Measurements from ENCODE around the gene MYBBP1A.

DNA sequence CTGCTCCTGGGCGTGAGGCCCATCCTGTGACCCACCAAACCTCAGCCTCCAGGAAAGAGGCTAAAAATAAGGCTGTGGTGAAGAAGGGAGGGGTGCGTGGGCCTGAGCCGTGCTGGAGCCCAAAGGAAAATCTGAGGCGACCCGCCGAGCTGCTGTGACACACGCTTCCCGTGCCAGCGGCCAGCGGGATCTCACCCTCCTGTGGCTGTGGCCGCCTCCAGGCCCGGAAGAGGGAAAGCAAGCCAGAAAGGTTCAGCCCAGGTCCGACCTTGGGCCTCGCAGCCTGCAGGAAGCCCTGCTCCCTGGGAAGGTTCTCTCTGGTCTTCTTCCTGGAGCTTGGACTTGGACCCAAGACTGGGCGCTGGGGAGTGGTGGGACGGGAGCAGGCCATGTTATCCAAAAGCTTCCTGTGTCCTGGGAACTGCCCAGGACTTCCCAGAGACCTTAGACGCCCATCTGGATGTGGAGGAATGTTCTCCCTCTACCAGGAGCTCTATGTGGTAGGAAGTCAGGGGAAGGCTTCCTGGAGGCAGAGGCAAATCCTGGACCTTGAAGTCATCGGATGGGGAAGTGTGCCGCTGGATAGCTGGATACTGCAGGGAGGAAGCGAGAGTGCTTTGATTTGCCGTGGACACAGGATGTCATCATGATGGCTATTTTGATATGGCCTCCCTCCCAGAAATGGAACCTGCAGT is 45.1 kb downstream of the MYBBP1A start:
- TF ChIP-seq, protein P1, sequence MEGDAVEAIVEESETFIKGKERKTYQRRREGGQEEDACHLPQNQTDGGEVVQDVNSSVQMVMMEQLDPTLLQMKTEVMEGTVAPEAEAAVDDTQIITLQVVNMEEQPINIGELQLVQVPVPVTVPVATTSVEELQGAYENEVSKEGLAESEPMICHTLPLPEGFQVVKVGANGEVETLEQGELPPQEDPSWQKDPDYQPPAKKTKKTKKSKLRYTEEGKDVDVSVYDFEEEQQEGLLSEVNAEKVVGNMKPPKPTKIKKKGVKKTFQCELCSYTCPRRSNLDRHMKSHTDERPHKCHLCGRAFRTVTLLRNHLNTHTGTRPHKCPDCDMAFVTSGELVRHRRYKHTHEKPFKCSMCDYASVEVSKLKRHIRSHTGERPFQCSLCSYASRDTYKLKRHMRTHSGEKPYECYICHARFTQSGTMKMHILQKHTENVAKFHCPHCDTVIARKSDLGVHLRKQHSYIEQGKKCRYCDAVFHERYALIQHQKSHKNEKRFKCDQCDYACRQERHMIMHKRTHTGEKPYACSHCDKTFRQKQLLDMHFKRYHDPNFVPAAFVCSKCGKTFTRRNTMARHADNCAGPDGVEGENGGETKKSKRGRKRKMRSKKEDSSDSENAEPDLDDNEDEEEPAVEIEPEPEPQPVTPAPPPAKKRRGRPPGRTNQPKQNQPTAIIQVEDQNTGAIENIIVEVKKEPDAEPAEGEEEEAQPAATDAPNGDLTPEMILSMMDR (IDR thresholded peaks at IDR 0.05; ENCODE audit: control extremely low read depth in 1 of 3, insufficient read depth in 1 of 3, low read depth in 1 of 3, low read length in 3 of 3) = no peak
- TF ChIP-seq EZH2 (IDR thresholded peaks at IDR 0.05; ENCODE audit: low read depth, low read length, severe bottlenecking) (no peak), TBP (IDR thresholded peaks at IDR 0.05; ENCODE audit: low read depth, low read length) (no peak), BACH1 (IDR thresholded peaks at IDR 0.05; ENCODE audit: low read length) (no peak), POLR2A (IDR thresholded peaks at IDR 0.05; ENCODE audit: control extremely low read depth in 1 of 2, low read depth in 2 of 2, low read length in 2 of 2) (no peak), PHF8 (conservative IDR thresholded peaks at IDR 0.05; ENCODE audit: low read depth, low read length) (no peak), RFX5 (IDR thresholded peaks at IDR 0.05; ENCODE audit: borderline replicate concordance, low read depth, low read length) (no peak)
- TF ChIP-seq, protein P2, sequence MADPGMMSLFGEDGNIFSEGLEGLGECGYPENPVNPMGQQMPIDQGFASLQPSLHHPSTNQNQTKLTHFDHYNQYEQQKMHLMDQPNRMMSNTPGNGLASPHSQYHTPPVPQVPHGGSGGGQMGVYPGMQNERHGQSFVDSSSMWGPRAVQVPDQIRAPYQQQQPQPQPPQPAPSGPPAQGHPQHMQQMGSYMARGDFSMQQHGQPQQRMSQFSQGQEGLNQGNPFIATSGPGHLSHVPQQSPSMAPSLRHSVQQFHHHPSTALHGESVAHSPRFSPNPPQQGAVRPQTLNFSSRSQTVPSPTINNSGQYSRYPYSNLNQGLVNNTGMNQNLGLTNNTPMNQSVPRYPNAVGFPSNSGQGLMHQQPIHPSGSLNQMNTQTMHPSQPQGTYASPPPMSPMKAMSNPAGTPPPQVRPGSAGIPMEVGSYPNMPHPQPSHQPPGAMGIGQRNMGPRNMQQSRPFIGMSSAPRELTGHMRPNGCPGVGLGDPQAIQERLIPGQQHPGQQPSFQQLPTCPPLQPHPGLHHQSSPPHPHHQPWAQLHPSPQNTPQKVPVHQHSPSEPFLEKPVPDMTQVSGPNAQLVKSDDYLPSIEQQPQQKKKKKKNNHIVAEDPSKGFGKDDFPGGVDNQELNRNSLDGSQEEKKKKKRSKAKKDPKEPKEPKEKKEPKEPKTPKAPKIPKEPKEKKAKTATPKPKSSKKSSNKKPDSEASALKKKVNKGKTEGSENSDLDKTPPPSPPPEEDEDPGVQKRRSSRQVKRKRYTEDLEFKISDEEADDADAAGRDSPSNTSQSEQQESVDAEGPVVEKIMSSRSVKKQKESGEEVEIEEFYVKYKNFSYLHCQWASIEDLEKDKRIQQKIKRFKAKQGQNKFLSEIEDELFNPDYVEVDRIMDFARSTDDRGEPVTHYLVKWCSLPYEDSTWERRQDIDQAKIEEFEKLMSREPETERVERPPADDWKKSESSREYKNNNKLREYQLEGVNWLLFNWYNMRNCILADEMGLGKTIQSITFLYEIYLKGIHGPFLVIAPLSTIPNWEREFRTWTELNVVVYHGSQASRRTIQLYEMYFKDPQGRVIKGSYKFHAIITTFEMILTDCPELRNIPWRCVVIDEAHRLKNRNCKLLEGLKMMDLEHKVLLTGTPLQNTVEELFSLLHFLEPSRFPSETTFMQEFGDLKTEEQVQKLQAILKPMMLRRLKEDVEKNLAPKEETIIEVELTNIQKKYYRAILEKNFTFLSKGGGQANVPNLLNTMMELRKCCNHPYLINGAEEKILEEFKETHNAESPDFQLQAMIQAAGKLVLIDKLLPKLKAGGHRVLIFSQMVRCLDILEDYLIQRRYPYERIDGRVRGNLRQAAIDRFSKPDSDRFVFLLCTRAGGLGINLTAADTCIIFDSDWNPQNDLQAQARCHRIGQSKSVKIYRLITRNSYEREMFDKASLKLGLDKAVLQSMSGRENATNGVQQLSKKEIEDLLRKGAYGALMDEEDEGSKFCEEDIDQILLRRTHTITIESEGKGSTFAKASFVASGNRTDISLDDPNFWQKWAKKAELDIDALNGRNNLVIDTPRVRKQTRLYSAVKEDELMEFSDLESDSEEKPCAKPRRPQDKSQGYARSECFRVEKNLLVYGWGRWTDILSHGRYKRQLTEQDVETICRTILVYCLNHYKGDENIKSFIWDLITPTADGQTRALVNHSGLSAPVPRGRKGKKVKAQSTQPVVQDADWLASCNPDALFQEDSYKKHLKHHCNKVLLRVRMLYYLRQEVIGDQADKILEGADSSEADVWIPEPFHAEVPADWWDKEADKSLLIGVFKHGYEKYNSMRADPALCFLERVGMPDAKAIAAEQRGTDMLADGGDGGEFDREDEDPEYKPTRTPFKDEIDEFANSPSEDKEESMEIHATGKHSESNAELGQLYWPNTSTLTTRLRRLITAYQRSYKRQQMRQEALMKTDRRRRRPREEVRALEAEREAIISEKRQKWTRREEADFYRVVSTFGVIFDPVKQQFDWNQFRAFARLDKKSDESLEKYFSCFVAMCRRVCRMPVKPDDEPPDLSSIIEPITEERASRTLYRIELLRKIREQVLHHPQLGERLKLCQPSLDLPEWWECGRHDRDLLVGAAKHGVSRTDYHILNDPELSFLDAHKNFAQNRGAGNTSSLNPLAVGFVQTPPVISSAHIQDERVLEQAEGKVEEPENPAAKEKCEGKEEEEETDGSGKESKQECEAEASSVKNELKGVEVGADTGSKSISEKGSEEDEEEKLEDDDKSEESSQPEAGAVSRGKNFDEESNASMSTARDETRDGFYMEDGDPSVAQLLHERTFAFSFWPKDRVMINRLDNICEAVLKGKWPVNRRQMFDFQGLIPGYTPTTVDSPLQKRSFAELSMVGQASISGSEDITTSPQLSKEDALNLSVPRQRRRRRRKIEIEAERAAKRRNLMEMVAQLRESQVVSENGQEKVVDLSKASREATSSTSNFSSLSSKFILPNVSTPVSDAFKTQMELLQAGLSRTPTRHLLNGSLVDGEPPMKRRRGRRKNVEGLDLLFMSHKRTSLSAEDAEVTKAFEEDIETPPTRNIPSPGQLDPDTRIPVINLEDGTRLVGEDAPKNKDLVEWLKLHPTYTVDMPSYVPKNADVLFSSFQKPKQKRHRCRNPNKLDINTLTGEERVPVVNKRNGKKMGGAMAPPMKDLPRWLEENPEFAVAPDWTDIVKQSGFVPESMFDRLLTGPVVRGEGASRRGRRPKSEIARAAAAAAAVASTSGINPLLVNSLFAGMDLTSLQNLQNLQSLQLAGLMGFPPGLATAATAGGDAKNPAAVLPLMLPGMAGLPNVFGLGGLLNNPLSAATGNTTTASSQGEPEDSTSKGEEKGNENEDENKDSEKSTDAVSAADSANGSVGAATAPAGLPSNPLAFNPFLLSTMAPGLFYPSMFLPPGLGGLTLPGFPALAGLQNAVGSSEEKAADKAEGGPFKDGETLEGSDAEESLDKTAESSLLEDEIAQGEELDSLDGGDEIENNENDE (IDR thresholded peaks at IDR 0.05; ENCODE audit: insufficient replicate concordance, low read length) = no peak
- TF ChIP-seq, protein P3, sequence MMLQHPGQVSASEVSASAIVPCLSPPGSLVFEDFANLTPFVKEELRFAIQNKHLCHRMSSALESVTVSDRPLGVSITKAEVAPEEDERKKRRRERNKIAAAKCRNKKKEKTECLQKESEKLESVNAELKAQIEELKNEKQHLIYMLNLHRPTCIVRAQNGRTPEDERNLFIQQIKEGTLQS (IDR thresholded peaks at IDR 0.05; ENCODE audit: insufficient read depth, low read depth, low read length) = no peak
